HUES48 (cell line): ENCODE results near the gene CRELD2.

Source experiments
- H3K27ac ChIP-seq: one replicate; pipeline ENCODE4 v1.7.0; 2013; ENCODE audit warnings: low read depth, low read length, inconsistent platforms
- H3K27me3 ChIP-seq: 2 replicates; pipeline ENCODE4 v1.6.1; 2013; ENCODE audit warnings: mild to moderate bottlenecking, low read length; ENCODE audit not compliant: control insufficient read depth, insufficient read depth
- H3K36me3 ChIP-seq: 2 replicates; pipeline ENCODE4 v1.6.1; 2013; ENCODE audit warnings: low read length; ENCODE audit not compliant: control insufficient read depth, insufficient read depth
- H3K4me1 ChIP-seq: 2 replicates; pipeline ENCODE4 v1.6.1; 2013; ENCODE audit warnings: mild to moderate bottlenecking, low read length; ENCODE audit not compliant: control insufficient read depth, insufficient read depth
- H3K4me3 ChIP-seq: 2 replicates; pipeline ENCODE4 v1.5.1; 2013; ENCODE audit warnings: mild to moderate bottlenecking, low read depth, low read length
- H3K9ac ChIP-seq: 2 replicates; pipeline ENCODE4 v1.6.1; 2013; ENCODE audit warnings: mild to moderate bottlenecking, low read depth, low read length, moderate library complexity
- H3K9me3 ChIP-seq: 2 replicates; pipeline ENCODE4 v1.6.1; 2013; ENCODE audit warnings: low read length; ENCODE audit not compliant: control insufficient read depth, insufficient read depth

Gene CRELD2

DNA sequence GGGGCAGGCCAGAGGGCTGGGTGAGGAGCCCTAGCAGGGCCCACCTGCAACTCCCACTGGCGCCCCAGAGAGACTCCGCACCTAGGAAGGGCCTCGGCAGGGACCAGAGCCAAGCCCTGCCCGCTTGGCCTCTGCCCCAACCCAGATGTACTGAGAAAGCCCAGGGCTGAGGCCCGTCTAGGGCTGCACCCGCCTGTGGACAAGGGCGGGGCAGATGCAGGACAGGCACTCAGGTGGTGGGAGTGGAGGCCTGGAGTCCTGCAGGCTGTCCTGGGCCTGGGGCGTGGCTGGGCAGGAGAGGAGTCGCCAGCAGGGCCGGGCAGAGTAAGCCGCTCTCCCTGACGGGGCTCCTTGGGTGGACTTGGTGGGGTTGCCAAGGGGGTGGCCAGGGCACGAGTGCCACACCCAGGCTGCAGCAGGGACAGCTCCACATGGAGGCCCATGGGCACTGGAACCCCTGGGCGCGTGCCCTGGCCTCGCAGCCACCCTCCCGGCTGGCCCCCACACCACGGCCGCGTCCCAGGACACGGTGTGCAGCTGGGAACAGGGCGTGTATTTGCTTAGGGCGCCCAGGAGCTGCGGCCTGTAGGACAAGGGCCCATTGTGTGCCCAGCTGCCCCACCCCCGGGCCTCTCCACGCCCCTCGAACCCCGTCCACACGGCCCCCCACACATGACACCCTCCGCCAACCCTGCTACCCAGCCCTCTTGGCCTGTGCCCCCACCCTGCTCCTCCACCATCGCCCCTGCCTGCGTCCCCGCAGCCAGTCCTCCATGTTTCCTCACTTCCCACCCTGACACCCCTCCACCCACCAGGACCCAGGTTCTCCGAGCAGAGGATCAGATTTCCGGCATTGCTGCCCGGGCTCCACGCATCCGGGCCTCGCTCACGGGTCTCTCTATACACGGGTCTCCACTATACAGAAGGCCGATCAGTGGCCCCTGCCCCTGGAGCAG is 30.8 kb downstream of the CRELD2 start:
- no peaks in the 10 kb centered on the region for H3K36me3 ChIP-seq
- H3K9me3 ChIP-seq = no peaks in the 10 kb centered on the region
- H3K4me1 ChIP-seq = peaks cover 12% of the 10 kb centered on the region
- no peaks in the 10 kb centered on the region for H3K27me3 ChIP-seq
- H3K27ac ChIP-seq = no peak overlapping the region
- no peak overlapping the region for H3K9ac ChIP-seq
- H3K4me3 ChIP-seq = no peak overlapping the region

DNA sequence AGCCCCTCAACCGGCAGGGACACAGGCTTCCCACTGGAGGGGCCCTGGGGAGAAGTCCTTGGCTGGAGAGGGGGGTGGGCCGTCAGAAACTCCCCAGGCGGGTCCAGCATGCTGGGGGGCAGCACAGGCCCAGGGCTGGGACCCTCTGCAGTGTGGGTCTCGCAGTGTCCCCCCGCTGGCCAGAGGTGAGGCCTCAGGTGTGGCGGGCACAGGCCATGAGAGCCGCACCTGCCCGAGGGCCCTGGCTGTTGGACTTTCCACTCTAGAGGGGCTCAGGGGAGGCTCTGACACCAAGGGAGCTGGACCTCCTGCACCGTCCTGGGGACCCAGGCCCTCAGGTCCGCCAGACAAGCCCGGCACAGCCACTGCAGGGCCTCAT is 31.5 kb downstream of the CRELD2 start:
- peaks cover 12% of the 10 kb centered on the region for H3K4me1 ChIP-seq
- no peak overlapping the region for H3K9ac ChIP-seq
- no peak overlapping the region for H3K4me3 ChIP-seq
- H3K36me3 ChIP-seq = no peaks in the 10 kb centered on the region
- no peaks in the 10 kb centered on the region for H3K9me3 ChIP-seq
- no peak overlapping the region for H3K27ac ChIP-seq
- H3K27me3 ChIP-seq = no peaks in the 10 kb centered on the region

DNA sequence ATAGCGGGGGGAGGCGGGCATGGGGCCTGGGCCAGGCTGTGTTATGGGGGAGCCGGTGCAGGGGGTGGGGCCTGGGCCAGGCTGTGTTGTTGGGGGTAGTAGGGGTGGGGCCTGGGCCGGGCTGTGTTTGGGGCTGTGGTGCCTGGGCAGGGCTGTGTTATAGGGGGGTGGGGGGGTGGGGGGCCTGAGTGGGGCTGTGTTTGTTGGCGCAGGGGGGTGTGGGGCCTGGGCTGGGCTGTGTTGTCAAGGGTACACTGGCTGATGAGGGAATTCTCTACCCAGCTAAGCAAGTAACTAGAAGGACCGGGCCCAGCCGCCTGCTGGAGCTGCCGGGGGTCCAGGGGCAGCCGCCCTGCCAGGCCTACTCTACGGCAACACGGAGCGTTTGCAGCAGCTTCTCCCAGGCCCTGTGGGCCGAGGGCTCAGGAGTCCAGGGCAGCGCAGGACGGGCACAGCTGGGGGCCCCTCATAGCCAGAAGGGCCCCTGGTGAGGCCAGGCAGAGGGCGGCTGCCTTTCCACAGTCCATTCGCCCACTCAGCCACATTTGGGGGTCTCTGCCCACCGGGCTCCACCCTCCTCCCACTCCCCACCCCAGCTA is 32.1 kb downstream of the CRELD2 start:
- Histone ChIP-seq H3K27me3 (no peaks in the 10 kb centered on the region), H3K27ac (no peak overlapping the region), H3K9ac (no peak overlapping the region), H3K36me3 (no peaks in the 10 kb centered on the region), H3K9me3 (no peaks in the 10 kb centered on the region), H3K4me3 (no peak overlapping the region), H3K4me1 (peaks cover 12% of the 10 kb centered on the region)

DNA sequence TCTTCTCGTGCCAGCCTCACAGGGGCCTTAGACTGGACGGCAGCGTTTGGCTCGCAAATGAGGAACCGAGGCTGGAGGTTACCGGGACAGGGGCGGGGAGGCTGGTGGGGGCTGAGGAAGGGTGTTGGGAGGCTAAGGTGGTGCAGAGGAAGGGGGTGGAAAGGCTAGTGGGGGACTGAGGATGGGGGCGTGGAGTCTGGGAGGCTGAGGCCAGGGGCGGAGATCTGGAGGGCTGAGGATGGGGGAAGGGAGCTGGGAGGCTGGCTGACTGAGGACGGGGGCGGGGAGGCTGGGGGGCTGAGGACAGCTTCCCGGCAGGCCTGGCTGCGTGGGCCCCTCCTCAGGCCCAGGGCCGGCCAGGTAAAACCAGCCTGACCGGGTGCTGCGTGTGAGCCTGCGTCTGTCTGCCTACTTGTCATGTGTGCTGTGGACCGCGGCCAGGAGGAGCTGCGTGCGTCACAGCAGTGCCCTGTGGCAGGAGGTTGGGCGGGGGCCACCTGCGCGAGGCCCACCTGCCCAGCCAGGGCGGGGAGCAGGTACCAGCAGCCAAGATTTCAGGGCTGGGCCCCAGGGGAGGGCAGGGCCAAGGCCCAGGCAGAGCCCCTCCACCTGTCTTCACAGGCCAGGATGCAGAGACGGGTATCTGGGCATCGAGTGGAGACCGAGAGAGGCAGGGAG is 32.7 kb downstream of the CRELD2 start:
- H3K27me3 ChIP-seq = no peaks in the 10 kb centered on the region
- no peak overlapping the region for H3K27ac ChIP-seq
- H3K36me3 ChIP-seq = no peaks in the 10 kb centered on the region
- no peaks in the 10 kb centered on the region for H3K9me3 ChIP-seq
- no peak overlapping the region for H3K9ac ChIP-seq
- H3K4me1 ChIP-seq = peaks cover 12% of the 10 kb centered on the region
- H3K4me3 ChIP-seq = no peak overlapping the region

DNA sequence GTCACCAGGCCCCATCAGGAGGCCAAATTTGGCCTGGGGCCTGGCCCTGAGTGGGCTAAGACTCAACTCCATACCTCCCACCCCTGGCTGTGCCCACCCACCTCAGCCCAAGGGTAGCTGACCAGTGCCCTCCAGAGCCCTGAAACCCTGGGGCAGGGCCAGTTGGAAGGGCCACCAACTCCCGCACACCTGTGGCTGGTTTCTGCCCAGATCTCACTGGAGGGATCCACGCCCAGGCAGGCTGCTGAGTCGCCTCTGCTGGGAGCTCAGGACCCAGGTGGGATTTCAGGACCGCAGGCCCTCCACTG is 33.2 kb downstream of the CRELD2 start:
- Histone ChIP-seq H3K4me3 (no peak overlapping the region), H3K27me3 (no peaks in the 10 kb centered on the region), H3K36me3 (no peaks in the 10 kb centered on the region), H3K27ac (no peak overlapping the region), H3K4me1 (peaks cover 9% of the 10 kb centered on the region; the same call in 1 of the 2 replicates), H3K9me3 (no peaks in the 10 kb centered on the region), H3K9ac (no peak overlapping the region)

DNA sequence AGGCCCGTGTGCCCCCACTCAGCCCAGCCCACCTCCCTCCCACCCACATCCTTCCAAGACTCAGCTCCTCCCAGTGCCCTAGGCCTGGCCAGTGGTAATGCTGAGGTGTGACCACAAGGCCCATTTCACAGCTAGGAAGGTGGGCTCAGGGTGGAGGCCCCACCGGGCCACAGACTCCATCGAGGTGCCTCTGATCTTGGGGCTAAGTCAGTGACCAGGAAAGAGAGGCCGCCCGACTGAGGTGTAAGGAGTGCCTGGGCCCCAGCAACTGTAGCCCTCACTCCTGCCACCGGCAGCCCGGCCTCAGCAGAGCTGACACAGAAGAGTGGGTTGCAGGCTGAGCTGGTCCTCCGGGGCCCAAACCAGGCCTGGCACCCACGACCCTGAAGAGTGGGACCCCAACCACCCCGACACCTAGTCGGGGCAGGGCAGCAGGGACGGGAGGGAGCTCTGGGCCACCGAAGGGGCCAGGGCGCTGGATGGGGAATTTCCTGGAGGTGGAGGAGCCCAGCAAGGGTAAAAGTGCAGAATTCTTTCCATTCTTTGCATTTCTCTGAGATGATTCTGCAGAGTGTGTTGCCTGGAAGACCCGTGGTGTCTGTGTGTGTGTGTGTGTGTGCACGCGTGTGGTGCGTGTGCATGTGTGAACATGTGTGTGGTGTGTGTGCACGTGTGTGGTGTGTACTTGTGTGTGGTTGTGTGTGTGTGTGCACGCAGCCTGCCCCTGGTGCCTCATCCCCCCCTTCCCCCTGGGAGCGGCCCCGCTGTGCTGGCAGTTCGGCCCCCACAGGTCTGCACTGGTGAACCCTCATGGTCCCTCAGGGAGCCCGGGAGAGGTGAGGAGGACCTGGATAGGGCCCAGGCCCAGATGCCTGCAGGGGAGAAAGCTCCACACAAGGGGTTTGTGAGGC is 33.8 kb downstream of the CRELD2 start:
- Histone ChIP-seq H3K9me3 (no peaks in the 10 kb centered on the region), H3K4me1 (peaks cover 2% of the 10 kb centered on the region; the same call in 1 of the 2 replicates), H3K4me3 (no peak overlapping the region), H3K27me3 (no peaks in the 10 kb centered on the region), H3K27ac (peak overlapping the region; percentile 20), H3K36me3 (no peaks in the 10 kb centered on the region), H3K9ac (no peak overlapping the region)

DNA sequence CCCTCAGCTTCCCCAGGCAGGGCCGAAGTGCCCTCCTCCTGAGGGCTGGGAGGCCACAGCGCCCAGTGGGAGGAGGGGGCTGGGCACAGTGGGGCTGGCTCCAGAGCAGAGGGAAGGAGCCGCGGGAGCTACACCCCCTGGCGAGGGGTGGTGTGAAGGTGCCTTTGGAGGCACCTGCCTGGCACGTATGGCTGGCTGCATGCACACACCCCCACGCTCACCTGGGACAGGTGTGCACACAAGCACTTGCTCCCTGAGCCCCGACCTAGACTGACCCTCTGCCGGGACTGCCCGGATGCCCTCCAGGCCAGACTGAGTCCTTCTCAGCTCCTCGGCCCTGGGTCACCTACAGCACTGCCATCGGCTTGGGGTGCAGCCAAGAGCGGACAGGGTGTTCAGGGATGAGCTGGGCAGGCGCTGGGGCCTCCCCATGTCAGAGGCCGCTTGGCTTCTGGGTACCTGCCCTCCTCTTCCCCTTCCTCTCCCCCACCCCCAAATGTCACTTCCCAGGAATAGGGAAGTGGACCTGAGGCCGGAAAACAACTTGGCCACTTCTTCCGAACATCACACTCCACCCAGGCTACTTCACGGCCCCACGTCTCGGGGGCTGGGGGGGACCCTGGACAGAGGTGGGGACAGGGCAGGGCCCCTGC is 34.7 kb downstream of the CRELD2 start:
- Histone ChIP-seq H3K27me3 (no peaks in the 10 kb centered on the region), H3K4me1 (no peaks in the 10 kb centered on the region), H3K27ac (no peak overlapping the region), H3K4me3 (no peak overlapping the region), H3K9me3 (no peaks in the 10 kb centered on the region), H3K36me3 (no peaks in the 10 kb centered on the region), H3K9ac (no peak overlapping the region)

DNA sequence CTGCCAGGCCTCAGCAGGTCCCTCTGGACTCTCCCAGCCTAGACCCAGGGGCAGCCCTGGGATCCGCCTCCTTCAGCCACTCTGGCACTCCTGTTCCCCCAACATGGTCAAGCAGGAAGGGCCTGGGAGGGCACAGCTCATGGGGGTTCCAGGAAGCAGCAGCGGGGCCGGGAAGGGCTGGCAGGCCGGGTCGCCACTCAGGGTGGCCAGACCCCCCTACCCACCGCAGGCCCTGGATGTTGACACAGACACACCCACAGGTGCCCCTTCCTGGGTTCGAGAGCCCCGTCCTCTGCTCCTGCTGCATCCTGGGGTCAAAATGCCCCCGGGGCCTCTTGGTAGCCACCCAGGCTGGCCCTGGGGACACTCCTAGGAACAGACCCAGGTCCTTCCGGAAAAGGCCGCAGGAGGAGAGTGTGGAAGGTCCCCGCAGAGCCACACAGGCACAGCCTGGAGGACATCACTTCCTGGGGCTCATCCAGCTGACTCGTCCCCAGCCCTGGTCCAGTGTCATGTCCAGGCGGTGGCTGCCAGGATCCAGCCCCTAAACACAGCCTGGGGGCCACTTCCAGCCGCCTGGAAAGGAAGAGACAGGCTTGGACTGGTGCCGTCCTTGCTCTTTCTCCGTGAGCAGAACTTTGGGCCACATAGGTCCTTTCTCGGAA is 35.4 kb downstream of the CRELD2 start:
- Histone ChIP-seq H3K9me3 (no peaks in the 10 kb centered on the region), H3K27ac (no peak overlapping the region), H3K36me3 (no peaks in the 10 kb centered on the region), H3K27me3 (no peaks in the 10 kb centered on the region), H3K4me3 (no peak overlapping the region), H3K4me1 (no peaks in the 10 kb centered on the region), H3K9ac (no peak overlapping the region)

DNA sequence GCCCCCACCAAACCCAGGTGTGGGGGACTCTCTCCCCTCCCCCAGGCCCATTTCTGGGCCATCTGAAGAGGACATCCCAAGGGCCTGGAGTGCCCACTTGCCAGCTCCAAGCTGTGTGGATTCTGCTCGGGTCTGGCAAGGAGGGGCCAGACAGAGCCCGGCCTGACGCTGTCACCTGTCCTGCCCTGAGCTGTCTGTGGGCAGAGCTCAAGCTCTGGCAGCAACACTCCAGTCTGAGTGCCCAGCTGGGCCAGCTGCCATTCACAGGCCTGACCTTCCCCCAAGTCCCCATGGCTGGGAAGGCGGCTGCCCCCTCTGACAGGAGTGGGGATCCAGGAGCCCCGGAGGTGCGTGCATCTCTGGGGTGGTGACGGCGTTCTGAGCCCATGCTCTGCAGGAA is 35.9 kb downstream of the CRELD2 start:
- H3K27ac ChIP-seq = no peak overlapping the region
- no peaks in the 10 kb centered on the region for H3K36me3 ChIP-seq
- H3K9ac ChIP-seq = no peak overlapping the region
- H3K27me3 ChIP-seq = no peaks in the 10 kb centered on the region
- no peaks in the 10 kb centered on the region for H3K9me3 ChIP-seq
- H3K4me1 ChIP-seq = no peaks in the 10 kb centered on the region; the same call in 1 of the 2 replicates
- no peak overlapping the region for H3K4me3 ChIP-seq
